Activated CD4-positive, alpha-beta T cell treated with anti-CD3 and anti-CD28 coated beads for 36 hours (primary cell): Measurements from ENCODE around the gene ELFN1. TPM values are rescaled to one million over a fixed set of nuclear protein-coding genes. Genes with fewer than 3 reads are reported as not detected.

Source experiments
- ATAC-seq: fragments of 200-7000 bp; cut with Tn5 transposase; one replicate; pipeline ENCODE4 v1.10.0; 2021; ENCODE audit warnings: mild to moderate bottlenecking, moderate library complexity
- CTCF ChIA-PET: fragments of 350-600 bp; sonication (Branson Sonifier 250); formaldehyde crosslinking; loops from one replicate; lab custom pipeline; 2021; ENCODE audit warnings: antibody characterized with exemption; lab: Charles Lee
- POLR2A ChIA-PET: fragments of 350-600 bp; sonication (Branson Sonifier 250); formaldehyde crosslinking; loops from one replicate; lab custom pipeline; 2021; ENCODE audit warnings: antibody characterized with exemption, inconsistent platforms; lab: Charles Lee
- DNase-seq: peaks from one replicate; pipeline ENCODE4 v3.0.0-alpha.2; 2020
- H3K27ac Mint-ChIP-seq: one replicate; pipeline ENCODE4 v1.8.0; 2021; ENCODE audit warnings: mixed read lengths
- H3K27me3 Mint-ChIP-seq: one replicate; pipeline ENCODE4 v1.8.0; 2021; ENCODE audit warnings: mixed read lengths
- H3K36me3 Mint-ChIP-seq: one replicate; pipeline ENCODE4 v1.8.0; 2021; ENCODE audit warnings: low read depth, mixed read lengths
- H3K4me1 Mint-ChIP-seq: one replicate; pipeline ENCODE4 v1.8.0; 2021; ENCODE audit warnings: mixed read lengths
- H3K4me3 Mint-ChIP-seq: one replicate; pipeline ENCODE4 v1.8.0; 2021; ENCODE audit warnings: mild to moderate bottlenecking, moderate library complexity, mixed read lengths
- H3K9me3 Mint-ChIP-seq: one replicate; pipeline ENCODE4 v1.8.0; 2021; ENCODE audit warnings: low read depth, mixed read lengths
- intact Hi-C, 2 experiments: fragments of 100-400 bp; cut with DNase I in 1 of 2; cut with micrococcal nuclease in 1 of 2; formaldehyde crosslinking; loops; one replicate each; pipeline versions ENCODE4 v1.14.2 to v1.15.1; 2022 to 2024; cut with DNase I, micrococcal nuclease
- total RNA-seq, 2 experiments: library from RNA; stranded (reverse); gene quantifications; one replicate each; pipeline ENCODE4 v1.2.3, GENCODE V29; 2021

ELFN1 gene
- total RNA-seq, 2 experiments from 2014 or later, result 0.05 to 0.09 TPM

GRCh38 chr7:1752111-1752510 is 82.0 kb downstream of the ELFN1 start:
- Mint-ChIP-seq H3K4me1 (peaks cover 7% of the 10 kb centered on the region), H3K36me3 (no peaks in the 10 kb centered on the region), H3K27me3 (peaks cover 2% of the 10 kb centered on the region), H3K4me3 (no peak overlapping the region), H3K9me3 (no peaks in the 10 kb centered on the region), H3K27ac (no peak overlapping the region)
- ChIA-PET CTCF (no interaction called here), POLR2A (no interaction called here)
- intact Hi-C loops, result loop anchor here in 1 of 2 experiments (10.0 kb wide), 2 partner anchors 87 to 177 kb away; partner anchors contain the start of gene PSMG3
- no peak for ATAC-seq
- DNase-seq, result no peak

GRCh38 chr7:1752771-1753563 is 82.9 kb downstream of the ELFN1 start:
- H3K9me3 Mint-ChIP-seq, result no peaks in the 10 kb centered on the region
- peaks cover 5% of the 10 kb centered on the region for H3K4me1 Mint-ChIP-seq
- peaks cover 2% of the 10 kb centered on the region for H3K27me3 Mint-ChIP-seq
- CTCF ChIA-PET, result no interaction called here
- no peak overlapping the region for H3K4me3 Mint-ChIP-seq
- H3K27ac Mint-ChIP-seq, result no peak overlapping the region
- no peaks in the 10 kb centered on the region for H3K36me3 Mint-ChIP-seq
- no peak for ATAC-seq
- no peak for DNase-seq
- intact Hi-C loops, result loop anchor here in 1 of 2 experiments (10.0 kb wide), 2 partner anchors 88 to 178 kb away; partner anchors contain the start of gene PSMG3
- POLR2A ChIA-PET, result no interaction called here

GRCh38 chr7:1753564-1753867 is 83.4 kb downstream of the ELFN1 start:
- POLR2A ChIA-PET, result no interaction called here
- Mint-ChIP-seq H3K4me1 (peaks cover 3% of the 10 kb centered on the region), H3K27ac (no peak overlapping the region), H3K4me3 (no peak overlapping the region), H3K9me3 (no peaks in the 10 kb centered on the region), H3K36me3 (no peaks in the 10 kb centered on the region), H3K27me3 (peaks cover 1% of the 10 kb centered on the region)
- ATAC-seq (no peak), DNase-seq (no peak)
- intact Hi-C loops, result loop anchor here in 1 of 2 experiments (10.0 kb wide), 2 partner anchors 89 to 179 kb away; partner anchors contain the start of gene PSMG3
- CTCF ChIA-PET, result no interaction called here

- Mint-ChIP-seq H3K9me3 (no peaks in the 10 kb centered on the region), H3K4me3 (no peak overlapping the region), H3K27me3 (peaks cover 4% of the 10 kb centered on the region), H3K4me1 (peaks cover 3% of the 10 kb centered on the region), H3K27ac (no peak overlapping the region), H3K36me3 (no peaks in the 10 kb centered on the region)
- intact Hi-C loops, result loop anchor here in 1 of 2 experiments (10.0 kb wide), 2 partner anchors 90 to 180 kb away; partner anchors contain the start of gene PSMG3
- POLR2A ChIA-PET, result interaction anchor here (0.6 kb wide), 1 partner anchor 242 kb away, joined by 4 read pairs; no protein-coding TSS in a partner anchor
- CTCF ChIA-PET, result no interaction called here
- no peak for ATAC-seq
- no peak for DNase-seq
These were observed 84.3 kb downstream of the ELFN1 start for GRCh38 chr7:1754345-1754908.

GRCh38 chr7:1755783-1756625 is 85.9 kb downstream of the ELFN1 start:
- Mint-ChIP-seq H3K4me1 (peaks cover 3% of the 10 kb centered on the region), H3K36me3 (no peaks in the 10 kb centered on the region), H3K27me3 (peaks cover 4% of the 10 kb centered on the region), H3K4me3 (no peak overlapping the region), H3K9me3 (no peaks in the 10 kb centered on the region), H3K27ac (no peak overlapping the region)
- POLR2A ChIA-PET, result no interaction called here
- CTCF ChIA-PET, result no interaction called here
- no peak for ATAC-seq
- intact Hi-C loops, result loop anchor here (5.0 to 10.0 kb wide), 3 partner anchors 91 to 299 kb away; partner anchors contain the start of genes MICALL2 (in 1 of the 2) and PSMG3 (in 1 of the 2)
- no peak for DNase-seq

GRCh38 chr7:1757601-1758000 is 87.5 kb downstream of the ELFN1 start:
- Mint-ChIP-seq H3K27me3 (peaks cover 4% of the 10 kb centered on the region), H3K9me3 (peaks cover 5% of the 10 kb centered on the region), H3K4me3 (no peak overlapping the region), H3K27ac (no peak overlapping the region), H3K4me1 (peaks cover 3% of the 10 kb centered on the region), H3K36me3 (no peaks in the 10 kb centered on the region)
- DNase-seq (no peak), ATAC-seq (no peak)
- intact Hi-C loops, result loop anchor here (5.0 to 10.0 kb wide), 3 partner anchors 93 to 300 kb away; partner anchors contain the start of genes MICALL2 (in 1 of the 2) and PSMG3 (in 1 of the 2)
- POLR2A ChIA-PET, result no interaction called here
- CTCF ChIA-PET, result interaction anchor here (1.0 kb wide), 1 partner anchor 177 kb away, joined by 3 read pairs; no protein-coding TSS in a partner anchor

- Mint-ChIP-seq H3K36me3 (peaks cover under 1% of the 10 kb centered on the region), H3K9me3 (peaks cover 7% of the 10 kb centered on the region), H3K27me3 (peaks cover 4% of the 10 kb centered on the region), H3K27ac (no peak overlapping the region), H3K4me3 (no peak overlapping the region), H3K4me1 (peaks cover 3% of the 10 kb centered on the region)
- CTCF ChIA-PET, result interaction anchor here (0.6 to 1.0 kb wide), 5 partner anchors 9 to 464 kb away, joined by 3 to 4 read pairs (median 3); no protein-coding TSS in a partner anchor
- ATAC-seq (peak; percentile 60), DNase-seq (peak; percentile 66)
- intact Hi-C loops, result loop anchor here (1.0 to 10.0 kb wide), 5 partner anchors 93 to 301 kb away; partner anchors contain the start of genes MICALL2 (in 1 of the 2) and PSMG3 (in 1 of the 2)
- POLR2A ChIA-PET, result no interaction called here
These were observed 88.2 kb downstream of the ELFN1 start for GRCh38 chr7:1758028-1758858.

- Mint-ChIP-seq H3K9me3 (peaks cover 7% of the 10 kb centered on the region), H3K4me3 (no peak overlapping the region), H3K27ac (no peak overlapping the region), H3K4me1 (no peaks in the 10 kb centered on the region), H3K36me3 (peaks cover 2% of the 10 kb centered on the region), H3K27me3 (peaks cover 4% of the 10 kb centered on the region)
- ChIA-PET POLR2A (no interaction called here), CTCF (interaction anchor here (0.6 to 0.8 kb wide), 4 partner anchors 8 to 463 kb away, joined by 3 to 4 read pairs (median 3); no protein-coding TSS in a partner anchor)
- intact Hi-C loops, result loop anchor here (1.0 to 10.0 kb wide), 5 partner anchors 94 to 302 kb away; partner anchors contain the start of genes MICALL2 (in 1 of the 2) and PSMG3 (in 1 of the 2)
- ATAC-seq (no peak), DNase-seq (no peak)
These were observed 88.9 kb downstream of the ELFN1 start for GRCh38 chr7:1758859-1759521.

- Mint-ChIP-seq H3K36me3 (peaks cover 2% of the 10 kb centered on the region), H3K27me3 (peaks cover 4% of the 10 kb centered on the region), H3K27ac (no peak overlapping the region), H3K4me3 (no peak overlapping the region), H3K9me3 (peaks cover 7% of the 10 kb centered on the region), H3K4me1 (no peaks in the 10 kb centered on the region)
- POLR2A ChIA-PET, result no interaction called here
- intact Hi-C loops, result no loop called here
- CTCF ChIA-PET, result interaction anchor here (0.6 kb wide), 1 partner anchor 269 kb away, joined by 3 read pairs; no protein-coding TSS in a partner anchor
- no peak for DNase-seq
- no peak for ATAC-seq
These were observed 91.0 kb downstream of the ELFN1 start for GRCh38 chr7:1761097-1761496.

- Mint-ChIP-seq H3K27ac (no peak overlapping the region), H3K9me3 (peaks cover 7% of the 10 kb centered on the region), H3K36me3 (peaks cover 2% of the 10 kb centered on the region), H3K4me1 (no peaks in the 10 kb centered on the region), H3K27me3 (peaks cover 4% of the 10 kb centered on the region), H3K4me3 (no peak overlapping the region)
- ChIA-PET POLR2A (no interaction called here), CTCF (no interaction called here)
- no peak for ATAC-seq
- intact Hi-C loops, result no loop called here
- DNase-seq, result no peak
These were observed 91.7 kb downstream of the ELFN1 start for GRCh38 chr7:1761774-1762173.
